SK-N-MC (cell line): ENCODE results near the gene LSR.

ENCODE experiments used
- EZH2 ChIP-seq: fragments of 200-600 bp; sonication (generic); IDR thresholded peaks from one replicate; pipeline ENCODE4 v1.6.1; 2017; ENCODE audit warnings: antibody characterized with exemption
- POLR2AphosphoS5 ChIP-seq: IDR thresholded peaks from 2 replicates; pipeline ENCODE4 v1.6.1; 2012; ENCODE audit warnings: mild to moderate bottlenecking, low read depth, low read length, borderline replicate concordance

- TF ChIP-seq POLR2AphosphoS5: no peak
- no peak for TF ChIP-seq EZH2
Measured at GRCh38 chr19:35211545-35212230, 37.1 kb upstream of the LSR start.
